ENCODE results near the gene F2RL2.

F2RL2 gene

DNA sequence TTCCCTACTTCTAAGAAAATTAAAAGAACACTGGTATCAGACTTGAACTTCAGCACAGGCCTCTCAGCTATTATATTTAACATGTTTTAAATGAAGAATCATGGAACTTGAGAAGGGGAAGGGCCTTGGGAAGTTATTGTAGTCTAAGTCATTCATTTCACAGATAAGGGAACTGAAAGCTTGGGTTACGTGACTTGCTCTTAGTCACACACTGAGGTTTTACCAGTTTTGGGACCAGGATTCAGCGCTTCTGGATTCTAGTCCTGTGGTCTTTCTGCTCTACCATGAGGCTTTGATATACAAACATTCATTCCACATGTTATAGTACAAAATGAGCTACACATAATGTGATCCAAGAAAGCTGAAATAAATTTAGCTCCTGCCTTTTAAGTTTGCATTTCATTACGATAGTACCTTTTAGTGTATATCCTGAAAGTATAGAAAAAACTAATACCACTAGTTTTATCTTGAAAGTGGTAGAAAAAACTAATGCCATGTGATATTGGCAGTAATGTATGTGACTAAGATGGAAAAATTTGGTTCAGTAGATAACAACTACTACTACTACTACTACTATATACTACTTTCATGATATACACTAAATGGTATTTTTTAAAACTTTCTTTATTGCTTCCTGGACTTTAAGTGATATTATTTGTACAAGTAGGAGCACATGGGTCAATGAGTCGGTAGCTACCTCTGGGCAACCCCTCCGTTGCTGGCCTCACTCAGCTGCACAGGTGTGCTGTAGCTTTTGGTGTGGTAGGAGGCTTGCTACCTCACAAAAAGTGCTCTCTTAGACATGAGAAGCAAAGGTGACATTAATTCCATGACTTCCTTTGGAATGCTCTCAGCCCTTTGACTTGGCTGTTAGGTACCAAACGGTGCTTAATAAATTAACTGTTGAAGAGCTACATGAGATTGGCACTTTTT lies 40.7 kb downstream of the F2RL2 start:
- no peak for TF ChIP-seq TARDBP (IDR thresholded peaks at IDR 0.05)
- no peak for TF ChIP-seq FOXA1 (IDR thresholded peaks at IDR 0.05)
- no peak for TF ChIP-seq L3MBTL2 (conservative IDR thresholded peaks at IDR 0.05)
- TF ChIP-seq, protein P1, sequence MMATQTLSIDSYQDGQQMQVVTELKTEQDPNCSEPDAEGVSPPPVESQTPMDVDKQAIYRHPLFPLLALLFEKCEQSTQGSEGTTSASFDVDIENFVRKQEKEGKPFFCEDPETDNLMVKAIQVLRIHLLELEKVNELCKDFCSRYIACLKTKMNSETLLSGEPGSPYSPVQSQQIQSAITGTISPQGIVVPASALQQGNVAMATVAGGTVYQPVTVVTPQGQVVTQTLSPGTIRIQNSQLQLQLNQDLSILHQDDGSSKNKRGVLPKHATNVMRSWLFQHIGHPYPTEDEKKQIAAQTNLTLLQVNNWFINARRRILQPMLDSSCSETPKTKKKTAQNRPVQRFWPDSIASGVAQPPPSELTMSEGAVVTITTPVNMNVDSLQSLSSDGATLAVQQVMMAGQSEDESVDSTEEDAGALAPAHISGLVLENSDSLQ (IDR thresholded peaks at IDR 0.05): no peak
- no peak for TF ChIP-seq FOXM1 (IDR thresholded peaks at IDR 0.05; ENCODE audit: borderline replicate concordance)
- TF ChIP-seq ZNF384 (IDR thresholded peaks at IDR 0.05): no peak
- no peak for TF ChIP-seq ARNT (IDR thresholded peaks at IDR 0.05)
- no peak for TF ChIP-seq FOXK2 (IDR thresholded peaks at IDR 0.05)
- no peak for TF ChIP-seq LEF1 (IDR thresholded peaks at IDR 0.05; ENCODE audit: borderline replicate concordance)
- no peak for TF ChIP-seq HDGF (IDR thresholded peaks at IDR 0.05; ENCODE audit: borderline replicate concordance)
- TF ChIP-seq NFRKB (IDR thresholded peaks at IDR 0.05): no peak
- no peak for TF ChIP-seq SUZ12 (IDR thresholded peaks at IDR 0.05)
- TF ChIP-seq BHLHE40 (IDR thresholded peaks at IDR 0.05; ENCODE audit: borderline replicate concordance): no peak
- TF ChIP-seq SP1 (IDR thresholded peaks at IDR 0.05): no peak
- TF ChIP-seq CTBP1 (IDR thresholded peaks at IDR 0.05; ENCODE audit: borderline replicate concordance): no peak
- TF ChIP-seq ELF4 (IDR thresholded peaks at IDR 0.05): no peak
- DNase-seq (ENCODE audit: extremely low spot score): no peak
- ChIA-PET POLR2A (interaction anchor here (1.2 kb wide), 1 partner anchor 179 kb away, joined by 3 read pairs; the partner anchor contains the start of gene IQGAP2), CTCF (interaction anchor here (0.6 to 2.0 kb wide), 5 partner anchors 9 to 328 kb away, joined by 3 to 8 read pairs (median 3); partner anchors contain the start of gene IQGAP2)

DNA sequence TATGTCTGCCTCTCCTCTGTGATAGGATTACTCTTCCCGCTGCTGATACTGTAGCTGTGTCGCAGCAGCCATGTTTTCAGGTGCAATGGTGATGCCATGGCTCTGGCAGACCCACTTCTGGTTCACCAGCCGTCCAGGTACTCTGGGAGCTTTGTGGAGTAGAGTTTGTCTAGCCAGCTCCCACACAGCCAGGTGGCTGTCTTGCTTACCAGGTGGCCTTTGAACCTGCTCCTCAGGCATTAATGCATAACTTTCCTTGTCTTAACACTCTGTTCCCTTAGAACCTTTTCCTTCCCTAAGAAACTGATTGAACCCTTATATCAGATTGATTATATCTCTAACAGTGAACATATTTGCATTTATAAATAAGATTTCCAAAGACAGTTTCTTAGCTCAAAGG lies 42.2 kb downstream of the F2RL2 start:
- no peak for DNase-seq (ENCODE audit: extremely low spot score)
- ChIA-PET POLR2A (no interaction called here), CTCF (no interaction called here)
- no peak for TF ChIP-seq ARNT (IDR thresholded peaks at IDR 0.05)
- no peak for TF ChIP-seq FOXA1 (IDR thresholded peaks at IDR 0.05)
- TF ChIP-seq FOXK2 (IDR thresholded peaks at IDR 0.05): no peak
- TF ChIP-seq, protein P1 (IDR thresholded peaks at IDR 0.05): no peak
- no peak for TF ChIP-seq BHLHE40 (IDR thresholded peaks at IDR 0.05; ENCODE audit: borderline replicate concordance)
- no peak for TF ChIP-seq ZNF384 (IDR thresholded peaks at IDR 0.05)

DNA sequence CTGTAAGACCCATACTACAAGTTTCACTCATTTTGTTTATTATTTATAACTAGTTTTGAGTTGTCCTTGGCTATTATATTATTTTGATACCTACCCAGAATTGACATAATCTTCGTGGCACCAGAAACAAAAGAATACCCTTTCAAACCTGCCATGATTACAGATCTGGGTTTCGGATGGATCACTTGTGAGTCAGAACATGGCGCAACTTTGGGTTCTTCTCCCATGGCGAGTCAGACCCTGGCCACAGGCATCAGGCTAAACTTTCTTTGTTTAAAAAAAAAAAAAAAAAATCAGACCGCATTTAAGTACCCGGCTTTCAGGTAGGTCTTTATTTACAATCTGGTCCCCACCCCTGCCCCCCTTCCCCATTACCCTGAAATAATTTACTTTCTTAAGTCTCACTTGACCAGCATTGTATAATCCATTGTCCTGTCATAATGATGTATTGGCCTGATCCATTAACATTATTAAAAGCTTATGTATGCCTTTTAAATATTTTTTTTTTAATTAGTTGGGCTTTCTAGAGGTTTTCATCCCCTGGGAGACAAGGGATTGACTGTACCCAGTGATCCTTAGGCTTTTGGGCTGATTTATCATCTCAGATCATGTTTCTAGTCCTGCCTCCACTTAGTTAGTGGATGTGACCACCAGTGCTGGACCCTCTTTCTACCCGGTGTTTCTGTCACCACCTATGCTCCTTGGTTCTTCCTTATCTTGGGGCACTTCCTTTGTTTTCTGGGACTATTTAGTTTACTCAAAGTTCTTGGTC lies 43.9 kb downstream of the F2RL2 start:
- DNase-seq (ENCODE audit: extremely low spot score): no peak
- ChIA-PET POLR2A (no interaction called here), CTCF (no interaction called here)
- TF ChIP-seq CTBP1 (IDR thresholded peaks at IDR 0.05; ENCODE audit: borderline replicate concordance) (no peak), ZNF384 (IDR thresholded peaks at IDR 0.05) (no peak), L3MBTL2 (conservative IDR thresholded peaks at IDR 0.05) (no peak), SUZ12 (IDR thresholded peaks at IDR 0.05) (no peak), FOXA1 (IDR thresholded peaks at IDR 0.05) (no peak), HDGF (IDR thresholded peaks at IDR 0.05; ENCODE audit: borderline replicate concordance) (no peak), ARNT (IDR thresholded peaks at IDR 0.05) (no peak), FOXK2 (IDR thresholded peaks at IDR 0.05) (no peak), BHLHE40 (IDR thresholded peaks at IDR 0.05; ENCODE audit: borderline replicate concordance) (no peak), SP1 (IDR thresholded peaks at IDR 0.05) (no peak), LEF1 (IDR thresholded peaks at IDR 0.05; ENCODE audit: borderline replicate concordance) (no peak), TARDBP (IDR thresholded peaks at IDR 0.05) (no peak), FOXM1 (IDR thresholded peaks at IDR 0.05; ENCODE audit: borderline replicate concordance) (no peak), ELF4 (IDR thresholded peaks at IDR 0.05) (no peak), NFRKB (IDR thresholded peaks at IDR 0.05) (no peak)
- TF ChIP-seq, protein P1 (IDR thresholded peaks at IDR 0.05): no peak

DNA sequence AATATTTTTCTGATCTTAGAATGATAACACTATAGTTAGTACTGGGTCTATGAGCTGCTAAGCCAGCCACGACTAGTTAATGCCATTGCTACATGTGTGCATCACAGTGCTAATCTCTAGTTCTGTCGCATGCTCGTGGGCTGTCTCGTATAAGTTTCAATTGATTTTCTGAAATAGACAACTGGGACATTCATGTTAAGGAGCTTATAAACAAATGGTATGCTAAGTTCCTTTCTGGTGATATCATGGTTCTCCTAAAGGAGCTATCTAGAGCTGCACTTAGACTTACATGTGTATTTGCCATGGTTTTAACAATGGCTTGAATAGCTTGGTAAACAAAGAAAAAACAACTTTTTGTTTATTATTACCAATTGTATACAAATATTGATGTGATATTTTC lies 46.2 kb downstream of the F2RL2 start:
- ChIA-PET CTCF (interaction anchor here (0.5 to 1.2 kb wide), 2 partner anchors 169 to 173 kb away, joined by 3 to 4 read pairs; partner anchors contain the start of gene IQGAP2), POLR2A (no interaction called here)
- TF ChIP-seq TARDBP (IDR thresholded peaks at IDR 0.05) (no peak), BHLHE40 (IDR thresholded peaks at IDR 0.05; ENCODE audit: borderline replicate concordance) (no peak), L3MBTL2 (conservative IDR thresholded peaks at IDR 0.05) (no peak), LEF1 (IDR thresholded peaks at IDR 0.05; ENCODE audit: borderline replicate concordance) (no peak), ZNF384 (IDR thresholded peaks at IDR 0.05) (no peak)
- no peak for DNase-seq (ENCODE audit: extremely low spot score)

DNA sequence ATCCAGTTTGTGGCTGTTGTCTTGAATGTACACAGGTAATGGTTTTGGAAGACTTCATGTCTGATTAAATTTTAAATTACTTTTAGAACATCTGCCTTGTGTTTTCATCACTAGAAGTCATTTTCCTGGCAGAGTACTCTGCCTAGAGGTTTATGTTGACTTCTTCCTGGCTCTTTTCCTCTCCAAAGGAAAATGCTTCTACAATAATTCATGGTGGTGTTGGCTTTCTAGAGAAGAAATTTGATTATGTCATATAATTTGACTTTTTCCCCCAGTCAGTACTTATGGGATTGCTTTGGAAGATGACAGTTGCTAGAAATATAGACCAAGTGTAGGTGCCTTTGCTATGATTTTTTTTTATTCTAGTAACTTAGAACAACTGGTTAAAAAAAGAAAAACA lies 46.8 kb downstream of the F2RL2 start:
- CTCF ChIA-PET: no interaction called here

More for the DNA sequence above, 46.8 kb downstream of the F2RL2 start:
- POLR2A ChIA-PET: no interaction called here
- TF ChIP-seq LEF1 (IDR thresholded peaks at IDR 0.05; ENCODE audit: borderline replicate concordance) (no peak), FOXM1 (IDR thresholded peaks at IDR 0.05; ENCODE audit: borderline replicate concordance) (no peak), L3MBTL2 (conservative IDR thresholded peaks at IDR 0.05) (no peak), ZNF384 (IDR thresholded peaks at IDR 0.05) (no peak), TARDBP (IDR thresholded peaks at IDR 0.05) (no peak), SP1 (IDR thresholded peaks at IDR 0.05) (no peak), SUZ12 (IDR thresholded peaks at IDR 0.05) (no peak), ELF4 (IDR thresholded peaks at IDR 0.05) (no peak), CTBP1 (IDR thresholded peaks at IDR 0.05; ENCODE audit: borderline replicate concordance) (no peak), BHLHE40 (IDR thresholded peaks at IDR 0.05; ENCODE audit: borderline replicate concordance) (no peak), FOXA1 (IDR thresholded peaks at IDR 0.05) (no peak), ARNT (IDR thresholded peaks at IDR 0.05) (no peak), HDGF (IDR thresholded peaks at IDR 0.05; ENCODE audit: borderline replicate concordance) (no peak), FOXK2 (IDR thresholded peaks at IDR 0.05) (no peak), NFRKB (IDR thresholded peaks at IDR 0.05) (no peak)
- TF ChIP-seq, protein P1 (IDR thresholded peaks at IDR 0.05): no peak
- DNase-seq (ENCODE audit: extremely low spot score): no peak
